Mammary epithelial cell (primary cell): ENCODE data around the gene ALKBH6.

Source experiments
- CTCF ChIP-seq, 2 donors: IDR thresholded peaks in 1 of 2; conservative IDR thresholded peaks in 1 of 2; 2 replicates each; pipeline ENCODE4 v1.5.1; 2011 to 2012; ENCODE audit warnings: inconsistent platforms in 2 of 2, low read length in 2 of 2, mild to moderate bottlenecking in 2 of 2, control low read depth in 1 of 2, low read depth in 1 of 2; ENCODE audit not compliant: insufficient read depth in 1 of 2; ENCODE audit errors: extremely low read depth in 1 of 2
- EZH2 ChIP-seq: IDR thresholded peaks from 2 replicates; pipeline ENCODE4 v1.6.1; 2012; ENCODE audit warnings: low read length, inconsistent platforms, borderline replicate concordance

GRCh38 chr19:36008336-36008978 is 5.6 kb downstream of the ALKBH6 start, which contains the start of gene SYNE4:
- TF ChIP-seq EZH2 = no peak
- no peak for TF ChIP-seq CTCF (conservative IDR thresholded peaks at IDR 0.05 in 1 of 2, IDR thresholded peaks at IDR 0.05 in 1 of 2; ENCODE audit: extremely low read depth in 1 of 2, insufficient read depth in 1 of 2, low read depth in 1 of 2, low read length in 2 of 2)
